GM12878 (cell line): Measurements from ENCODE around the gene RAB3B. TPM values are rescaled to one million over a fixed set of nuclear protein-coding genes. Genes with fewer than 3 reads are reported as not detected.

ENCODE experiments used
- ATF3 ChIP-seq: IDR thresholded peaks from 2 replicates; pipeline ENCODE4 v1.6.1; 2011; ENCODE audit warnings: low read depth, mild to moderate bottlenecking, low read length, moderate library complexity, borderline replicate concordance; ENCODE audit errors: extremely low read depth
- CHD2 ChIP-seq: IDR thresholded peaks from 2 replicates; pipeline ENCODE4 v1.6.1; 2011; ENCODE audit warnings: low read depth, low read length, improper control_type of control experiment, borderline replicate concordance
- CREM ChIP-seq: IDR thresholded peaks from 2 replicates; pipeline ENCODE4 v1.6.1; 2014; ENCODE audit warnings: antibody characterized with exemption, low read depth
- EED ChIP-seq: sonication (generic); IDR thresholded peaks from 2 replicates; pipeline ENCODE4 v1.6.1; 2016; ENCODE audit warnings: antibody characterized with exemption, low read depth
- EP300 ChIP-seq, 2 experiments: fragments of 150-350 bp in 1 of 2; IDR thresholded peaks; 2 replicates each; pipeline ENCODE4 v1.6.1; 2011 to 2012; ENCODE audit warnings: low read depth in 2 of 2, low read length in 2 of 2, borderline replicate concordance in 1 of 2, improper control_type of control experiment in 1 of 2, inconsistent platforms in 1 of 2; ENCODE audit not compliant: control insufficient read depth in 1 of 2
- IKZF1 ChIP-seq: fragments of 450-650 bp; conservative IDR thresholded peaks from 2 replicates; pipeline ENCODE4 v1.6.1; 2017; ENCODE audit warnings: antibody characterized with exemption, mild to moderate bottlenecking
- IRF3 ChIP-seq: fragments of 450-650 bp; IDR thresholded peaks from 2 replicates; pipeline ENCODE4 v1.6.1; 2014; ENCODE audit warnings: mild to moderate bottlenecking
- LARP7 ChIP-seq: fragments of 450-650 bp; IDR thresholded peaks from 2 replicates; pipeline ENCODE4 v1.6.1; 2017; ENCODE audit warnings: mild to moderate bottlenecking
- MEF2A ChIP-seq: IDR thresholded peaks from 2 replicates; pipeline ENCODE4 v1.6.1; 2011; ENCODE audit warnings: low read depth, mild to moderate bottlenecking, low read length, moderate library complexity; ENCODE audit not compliant: insufficient read depth
- MYC ChIP-seq: IDR thresholded peaks from 2 replicates; pipeline ENCODE4 v1.6.1; 2011; ENCODE audit warnings: mild to moderate bottlenecking, low read length, moderate library complexity, inconsistent platforms; ENCODE audit not compliant: insufficient read depth, insufficient replicate concordance, insufficient read length, severe bottlenecking
- NFYB ChIP-seq: IDR thresholded peaks from 2 replicates; pipeline ENCODE4 v1.6.1; 2011; ENCODE audit warnings: low read depth, mild to moderate bottlenecking, low read length, improper control_type of control experiment, moderate library complexity; ENCODE audit not compliant: insufficient read depth
- PAX5 ChIP-seq: IDR thresholded peaks from 2 replicates; pipeline ENCODE4 v1.6.1; 2011; ENCODE audit warnings: low read depth, low read length, borderline replicate concordance
- PKNOX1 ChIP-seq: fragments of 450-650 bp; IDR thresholded peaks from 2 replicates; pipeline ENCODE4 v1.6.1; 2016; ENCODE audit warnings: mild to moderate bottlenecking
- RAD51 ChIP-seq: fragments of 450-650 bp; IDR thresholded peaks from 2 replicates; pipeline ENCODE4 v1.6.1; 2016; ENCODE audit warnings: moderate library complexity, mild to moderate bottlenecking, inconsistent platforms
- RCOR1 ChIP-seq: conservative IDR thresholded peaks from 2 replicates; pipeline ENCODE4 v1.6.1; 2012; ENCODE audit warnings: low read depth, low read length, improper control_type of control experiment
- RELA ChIP-seq: fragments of 450-650 bp; IDR thresholded peaks from 2 replicates; pipeline ENCODE4 v1.8.0; 2014; ENCODE audit warnings: borderline replicate concordance; ENCODE audit not compliant: partially characterized antibody
- RFX5 ChIP-seq: IDR thresholded peaks from 2 replicates; pipeline ENCODE4 v1.6.1; 2011; ENCODE audit warnings: low read depth, low read length, improper control_type of control experiment
- SMC3 ChIP-seq: IDR thresholded peaks from 2 replicates; pipeline ENCODE4 v1.6.1; 2011; ENCODE audit warnings: low read length, improper control_type of control experiment, borderline replicate concordance
- SUZ12 ChIP-seq: fragments of 200-600 bp; sonication (generic); IDR thresholded peaks from one replicate; pipeline ENCODE4 v1.6.1; 2018; ENCODE audit warnings: antibody characterized with exemption, mild to moderate bottlenecking; ENCODE audit not compliant: unreplicated experiment
- USF1 ChIP-seq: IDR thresholded peaks from 2 replicates; pipeline ENCODE4 v1.6.1; 2011; ENCODE audit warnings: borderline replicate concordance, low read depth, mild to moderate bottlenecking, moderate library complexity, mixed read lengths, low read length; ENCODE audit not compliant: insufficient read depth; ENCODE audit errors: extremely low read length
- WRNIP1 ChIP-seq: IDR thresholded peaks from 2 replicates; pipeline ENCODE4 v1.6.1; 2011; ENCODE audit warnings: low read depth, low read length, improper control_type of control experiment, borderline replicate concordance
- ZNF622 ChIP-seq: fragments of 450-650 bp; IDR thresholded peaks from 2 replicates; pipeline ENCODE4 v1.6.1; 2017; ENCODE audit warnings: mild to moderate bottlenecking, inconsistent platforms
- ZSCAN29 ChIP-seq: fragments of 450-650 bp; IDR thresholded peaks from 2 replicates; pipeline ENCODE4 v1.6.1; 2017; ENCODE audit warnings: mild to moderate bottlenecking, moderate library complexity
- polyA plus RNA-seq, 11 experiments: library from polyadenylated mRNA; depleted of rRNA in 4 of 11; unstranded in 6 of 11; stranded (reverse) in 5 of 11; fragments of >200 nt; fragmentation: Nextera tagmentation in 4 of 11; fragmentation: Illumina TruSeq in 1 of 11; extraction: Ambion mirVana in 4 of 11; extraction: Trizol in 1 of 11; gene quantifications; 1 replicate in 1 of 11; 2 replicates in 10 of 11; pipeline versions ENCODE4 v1.2.1 to v1.2.3, GENCODE V29; 2011 to 2016; ENCODE audit warnings: inconsistent platforms in 2 of 11, missing spikeins in 2 of 11, low read depth in 1 of 11
- total RNA-seq, 4 experiments: library from RNA; depleted of rRNA in 3 of 4; stranded (reverse); fragments of >200 nt in 3 of 4; fragmentation: Illumina TruSeq in 1 of 4; extraction: Trizol in 1 of 4; gene quantifications; 2 replicates each; pipeline versions ENCODE4 v1.2.1 to v1.2.3, GENCODE V29; 2013 to 2021

RAB3B gene
- total and polyA plus RNA-seq, 10 of the 15 experiments (the other 5 are each of a cell fraction or from before 2014, with no cell fraction given), result 0.05 to 0.32 (median 0.24) TPM

- TF ChIP-seq CREM, result peak; percentile 62; the same call in 1 of the 2 replicates
- TF ChIP-seq PAX5, result no peak
- no peak for TF ChIP-seq IRF3
- TF ChIP-seq RELA, result no peak
- no peak; the same call in 1 of the 2 replicates for TF ChIP-seq CHD2
- TF ChIP-seq SMC3, result no peak
- TF ChIP-seq LARP7, result no peak
- TF ChIP-seq RCOR1, result no peak
- peak; percentile 46 to 67; a peak in 1 of 4 replicates for TF ChIP-seq EP300 (IDR thresholded peaks at IDR 0.05; ENCODE audit: borderline replicate concordance in 1 of 2, control insufficient read depth in 1 of 2, low read depth in 2 of 2, low read length in 2 of 2)
- TF ChIP-seq ZSCAN29, result no peak
- no peak for TF ChIP-seq ATF3
- TF ChIP-seq PKNOX1, result peak; percentile 26; the same call in 1 of the 2 replicates
- TF ChIP-seq MYC, result no peak
- no peak for TF ChIP-seq USF1
- no peak for TF ChIP-seq NFYB
- TF ChIP-seq ZNF622, result no peak
- TF ChIP-seq WRNIP1, result no peak
- TF ChIP-seq RFX5, result no peak
- peak; percentile 83 for TF ChIP-seq IKZF1
- peak; percentile 42; the same call in 1 of the 2 replicates for TF ChIP-seq MEF2A
- no peak for TF ChIP-seq EED
- TF ChIP-seq RAD51, result no peak
- no peak for TF ChIP-seq SUZ12
These were observed 127.1 kb downstream of the RAB3B start (continued) for GRCh38 chr1:51863384-51863783.
